Naive thymus-derived CD4-positive, alpha-beta T cell (primary cell): Measurements from ENCODE around the gene CCR2. TPM values are rescaled to one million over a fixed set of nuclear protein-coding genes. Genes with fewer than 3 reads are reported as not detected.

ENCODE experiments used
- ATAC-seq: fragments of 150-1000 bp; cut with Tn5 transposase; 2 replicates; pipeline ENCODE4 v1.10.0; 2021; ENCODE audit warnings: mild to moderate bottlenecking, moderate library complexity
- CTCF ChIA-PET: fragments of 350-600 bp; sonication (Branson Sonifier 250); formaldehyde crosslinking; loops from one replicate; lab custom pipeline; 2021; ENCODE audit warnings: antibody characterized with exemption; lab: Charles Lee
- POLR2A ChIA-PET: fragments of 350-600 bp; sonication (Branson Sonifier 250); formaldehyde crosslinking; loops from one replicate; lab custom pipeline; 2021; ENCODE audit warnings: antibody characterized with exemption, inconsistent platforms; lab: Charles Lee
- DNase-seq, 9 donors: peaks; one replicate each; pipeline versions ENCODE4 v3.0.0 to v3.0.0-alpha.2; 2020 to 2022; ENCODE audit warnings: mixed read lengths in 1 of 9
- H3K27ac ChIP-seq: one replicate; pipeline ENCODE4 v1.7.0; 2013; ENCODE audit warnings: mild to moderate bottlenecking, low read depth, low read length, moderate library complexity
- H3K27me3 ChIP-seq, 2 donors: one replicate each; pipeline ENCODE4 v1.7.0; 2013; ENCODE audit warnings: low read length in 2 of 2, mild to moderate bottlenecking in 2 of 2, moderate library complexity in 2 of 2; ENCODE audit not compliant: control insufficient read depth in 2 of 2, insufficient read depth in 2 of 2
- H3K36me3 ChIP-seq, 3 experiments: 1 replicate in 2 of 3; 2 replicates in 1 of 3; pipeline ENCODE4 v1.7.0; 2013; ENCODE audit warnings: low read length in 3 of 3, mild to moderate bottlenecking in 3 of 3, moderate library complexity in 1 of 3; ENCODE audit not compliant: insufficient read depth in 3 of 3, control insufficient read depth in 2 of 3
- H3K4me1 ChIP-seq, 2 donors: one replicate each; pipeline ENCODE4 v1.7.0; 2013; ENCODE audit warnings: low read length in 2 of 2, mild to moderate bottlenecking in 2 of 2, moderate library complexity in 1 of 2; ENCODE audit not compliant: control insufficient read depth in 2 of 2, insufficient read depth in 2 of 2
- H3K4me3 ChIP-seq: 2 replicates; pipeline ENCODE4 v1.7.0; 2013; ENCODE audit warnings: mild to moderate bottlenecking, low read length
- H3K9me3 ChIP-seq, 3 experiments: 1 replicate in 2 of 3; 2 replicates in 1 of 3; pipeline ENCODE4 v1.7.0; 2013; ENCODE audit warnings: low read length in 3 of 3; ENCODE audit not compliant: control insufficient read depth in 2 of 3
- H3K27ac Mint-ChIP-seq, 9 donors: one replicate each; pipeline ENCODE4 v1.8.0; 2020 to 2022; ENCODE audit warnings: mixed read lengths in 9 of 9, mild to moderate bottlenecking in 8 of 9, moderate library complexity in 5 of 9, inconsistent platforms in 2 of 9
- H3K27me3 Mint-ChIP-seq, 5 donors: one replicate each; pipeline ENCODE4 v1.8.0; 2021 to 2022; ENCODE audit warnings: mixed read lengths in 5 of 5, mild to moderate bottlenecking in 1 of 5
- H3K36me3 Mint-ChIP-seq, 5 donors: one replicate each; pipeline ENCODE4 v1.8.0; 2020 to 2022; ENCODE audit warnings: mixed read lengths in 5 of 5, mild to moderate bottlenecking in 3 of 5, inconsistent platforms in 1 of 5
- H3K4me1 Mint-ChIP-seq, 7 donors: one replicate each; pipeline ENCODE4 v1.8.0; 2020 to 2022; ENCODE audit warnings: mixed read lengths in 7 of 7, mild to moderate bottlenecking in 3 of 7, inconsistent platforms in 1 of 7
- H3K4me3 Mint-ChIP-seq, 10 donors: one replicate each; pipeline ENCODE4 v1.8.0; 2020 to 2022; ENCODE audit warnings: mild to moderate bottlenecking in 10 of 10, mixed read lengths in 10 of 10, moderate library complexity in 6 of 10, inconsistent platforms in 2 of 10
- H3K9me3 Mint-ChIP-seq, 11 donors: one replicate each; pipeline ENCODE4 v1.8.0; 2020 to 2022; ENCODE audit warnings: mixed read lengths in 11 of 11, mild to moderate bottlenecking in 4 of 11, inconsistent platforms in 1 of 11, moderate library complexity in 1 of 11
- intact Hi-C, 2 donors: fragments of 100-400 bp; cut with micrococcal nuclease; formaldehyde crosslinking; loops; one replicate each; pipeline ENCODE4 v1.15.1; 2023
- polyA plus RNA-seq, 2 donors: library from polyadenylated mRNA; unstranded; fragments of 300-500 nt; fragmentation: Illumina TruSeq; gene quantifications; one replicate each; pipeline ENCODE4 v1.2.3, GENCODE V29; 2021
- total RNA-seq, 6 experiments: library from RNA in 5 of 6; stranded (reverse) in 5 of 6; gene quantifications; 1 replicate in 5 of 6; 2 replicates in 1 of 6; pipeline ENCODE4 v1.2.3 and lab custom pipeline; 2021 to 2026

CCR2 gene
- total and polyA plus RNA-seq, 7 experiments from 2014 or later, result 0.13 to 34.9 (median 1.4) TPM; not detected in 1

DNA sequence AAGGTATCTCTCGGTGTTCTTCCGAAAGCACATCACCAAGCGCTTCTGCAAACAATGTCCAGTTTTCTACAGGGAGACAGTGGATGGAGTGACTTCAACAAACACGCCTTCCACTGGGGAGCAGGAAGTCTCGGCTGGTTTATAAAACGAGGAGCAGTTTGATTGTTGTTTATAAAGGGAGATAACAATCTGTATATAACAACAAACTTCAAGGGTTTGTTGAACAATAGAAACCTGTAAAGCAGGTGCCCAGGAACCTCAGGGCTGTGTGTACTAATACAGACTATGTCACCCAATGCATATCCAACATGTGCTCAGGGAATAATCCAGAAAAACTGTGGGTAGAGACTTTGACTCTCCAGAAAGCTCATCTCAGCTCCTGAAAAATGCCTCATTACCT, 4.6 kb downstream of the CCR2 start:
- Histone ChIP-seq H3K36me3 (peaks cover 0 to 6% (median 0%) of the 10 kb centered on the region in 3 experiments), H3K4me1 (peaks cover 17 to 39% of the 10 kb centered on the region in 2 donors), H3K4me3 (no peak overlapping the region), H3K9me3 (no peaks in the 10 kb centered on the region), H3K27ac (no peak overlapping the region), H3K27me3 (no peaks in the 10 kb centered on the region)
- H3K9me3 Mint-ChIP-seq, result no peaks in the 10 kb centered on the region
- H3K4me3 Mint-ChIP-seq, result peak overlapping the region in 1 of 10 donors; percentile 11
- H3K4me1 Mint-ChIP-seq, result peaks cover 9 to 71% (median 28%) of the 10 kb centered on the region in 7 donors
- ATAC-seq (no peak), DNase-seq (no peak)
- intact Hi-C loops, result no loop called here
- H3K27ac Mint-ChIP-seq, result no peak overlapping the region
- H3K36me3 Mint-ChIP-seq, result peaks cover 0 to 52% (median 0%) of the 10 kb centered on the region in 5 donors
- POLR2A ChIA-PET, result no interaction called here
- peaks cover 0 to 60% (median 5%) of the 10 kb centered on the region in 5 donors for H3K27me3 Mint-ChIP-seq
- CTCF ChIA-PET, result no interaction called here

DNA sequence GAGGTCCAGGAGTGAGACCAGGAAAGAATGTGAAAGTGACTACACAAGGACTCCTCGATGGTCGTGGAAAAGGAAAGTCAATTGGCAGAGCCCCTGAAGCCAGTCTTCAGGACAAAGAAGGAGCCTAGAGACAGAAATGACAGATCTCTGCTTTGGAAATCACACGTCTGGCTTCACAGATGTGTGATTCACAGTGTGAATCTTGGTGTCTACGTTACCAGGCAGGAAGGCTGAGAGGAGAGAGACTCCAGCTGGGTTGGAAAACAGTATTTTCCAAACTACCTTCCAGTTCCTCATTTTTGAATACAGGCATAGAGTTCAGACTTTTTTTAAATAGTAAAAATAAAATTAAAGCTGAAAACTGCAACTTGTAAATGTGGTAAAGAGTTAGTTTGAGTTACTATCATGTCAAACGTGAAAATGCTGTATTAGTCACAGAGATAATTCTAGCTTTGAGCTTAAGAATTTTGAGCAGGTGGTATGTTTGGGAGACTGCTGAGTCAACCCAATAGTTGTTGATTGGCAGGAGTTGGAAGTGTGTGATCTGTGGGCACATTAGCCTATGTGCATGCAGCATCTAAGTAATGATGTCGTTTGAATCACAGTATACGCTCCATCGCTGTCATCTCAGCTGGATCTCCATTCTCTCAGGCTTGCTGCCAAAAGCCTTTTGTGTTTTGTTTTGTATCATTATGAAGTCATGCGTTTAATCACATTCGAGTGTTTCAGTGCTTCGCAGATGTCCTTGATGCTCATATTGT, 6.0 kb downstream of the CCR2 start:
- peaks cover 0 to 6% (median 0%) of the 10 kb centered on the region in 3 experiments for H3K36me3 ChIP-seq
- intact Hi-C loops, result no loop called here
- H3K36me3 Mint-ChIP-seq, result peaks cover 0 to 57% (median 0%) of the 10 kb centered on the region in 5 donors
- peaks cover 0 to 4% (median 0%) of the 10 kb centered on the region in 11 donors for H3K9me3 Mint-ChIP-seq
- H3K27me3 Mint-ChIP-seq, result peaks cover 0 to 65% (median 5%) of the 10 kb centered on the region in 5 donors
- ChIA-PET POLR2A (interaction anchor here (0.6 to 0.9 kb wide), 3 partner anchors 11 to 1199 kb away, joined by 3 read pairs; partner anchors contain the start of gene CCR5), CTCF (interaction anchor here (0.7 to 1.0 kb wide), 3 partner anchors 11 to 89 kb away, joined by 3 read pairs; partner anchors contain the start of gene CCR5)
- no peak overlapping the region for H3K27ac Mint-ChIP-seq
- ATAC-seq (peak; percentile 37), DNase-seq (no peak)
- H3K4me1 Mint-ChIP-seq, result peaks cover 0 to 59% (median 13%) of the 10 kb centered on the region in 7 donors
- H3K4me3 ChIP-seq, result no peak overlapping the region
- H3K27ac ChIP-seq, result no peak overlapping the region
- no peaks in the 10 kb centered on the region for H3K9me3 ChIP-seq
- no peaks in the 10 kb centered on the region for H3K27me3 ChIP-seq
- H3K4me3 Mint-ChIP-seq, result no peak overlapping the region
- peaks cover 3 to 39% of the 10 kb centered on the region in 2 donors for H3K4me1 ChIP-seq

- Mint-ChIP-seq H3K9me3 (peaks cover 0 to 6% (median 0%) of the 10 kb centered on the region in 11 donors), H3K36me3 (peaks cover 0 to 55% (median 0%) of the 10 kb centered on the region in 5 donors), H3K4me3 (no peak overlapping the region), H3K4me1 (peaks cover 0 to 55% (median 5%) of the 10 kb centered on the region in 7 donors), H3K27ac (peak overlapping the region in 1 of 9 donors; percentile 39), H3K27me3 (peaks cover 0 to 61% (median 4%) of the 10 kb centered on the region in 5 donors)
- intact Hi-C loops, result no loop called here
- CTCF ChIA-PET, result interaction anchor here (0.7 to 1.0 kb wide), 2 partner anchors 10 to 88 kb away, joined by 3 read pairs; partner anchors contain the start of gene CCR5
- H3K27me3 ChIP-seq, result no peaks in the 10 kb centered on the region
- no peak for DNase-seq
- peaks cover 0 to 46% of the 10 kb centered on the region in 2 donors for H3K4me1 ChIP-seq
- POLR2A ChIA-PET, result interaction anchor here (0.5 to 0.6 kb wide), 3 partner anchors 9 to 1200 kb away, joined by 3 read pairs; partner anchors contain the start of gene CCR5
- H3K4me3 ChIP-seq, result no peak overlapping the region
- H3K27ac ChIP-seq, result no peak overlapping the region
- H3K9me3 ChIP-seq, result no peaks in the 10 kb centered on the region
- peaks cover 0 to 6% (median 0%) of the 10 kb centered on the region in 3 experiments for H3K36me3 ChIP-seq
- peak; percentile 56 for ATAC-seq
Measured at GRCh38 chr3:46360907-46361306, 7.0 kb downstream of the CCR2 start.

DNA sequence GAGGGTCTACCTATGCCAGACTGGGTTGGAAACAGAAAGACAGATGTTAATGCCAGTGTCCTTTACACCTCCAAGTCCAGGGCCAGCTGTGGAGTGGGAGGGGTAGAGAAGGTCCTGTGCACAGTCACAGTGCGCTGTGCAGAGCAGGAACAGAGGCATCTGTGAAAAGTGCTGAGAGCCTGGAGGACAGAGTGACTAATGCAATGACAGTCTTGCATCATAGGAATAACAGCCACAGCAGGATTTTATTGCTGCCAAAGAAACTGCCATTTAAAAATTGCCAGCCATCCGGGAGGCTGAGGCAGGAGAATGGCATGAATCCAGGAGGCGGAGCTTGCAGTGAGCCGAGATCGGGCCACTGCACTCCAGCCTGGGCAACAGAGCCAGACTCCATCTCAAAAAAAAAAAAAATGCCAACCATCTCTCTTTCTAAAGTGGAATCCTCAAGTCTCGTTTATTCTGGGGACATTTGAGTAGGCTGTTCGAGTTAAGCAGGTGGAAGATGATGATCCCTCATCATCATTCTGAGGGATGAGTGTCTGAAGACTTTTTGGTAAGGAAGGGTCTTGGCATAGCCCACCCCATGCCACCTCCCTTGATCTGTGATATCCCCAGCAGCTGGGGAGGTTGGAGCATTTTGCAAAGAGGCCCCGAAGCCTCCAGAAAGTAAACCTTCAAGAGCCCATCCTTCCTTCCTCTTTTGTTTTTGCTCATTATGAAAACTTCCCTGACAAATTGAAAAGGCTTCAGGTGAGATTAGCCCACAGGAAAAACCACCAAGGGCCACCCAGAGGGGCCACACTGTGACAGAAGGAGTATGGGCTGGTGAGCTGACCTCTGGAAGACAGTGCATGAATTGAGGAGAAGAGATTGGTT, 7.7 kb downstream of the CCR2 start:
- CTCF ChIA-PET, result no interaction called here
- H3K4me3 Mint-ChIP-seq, result no peak overlapping the region

DNA sequence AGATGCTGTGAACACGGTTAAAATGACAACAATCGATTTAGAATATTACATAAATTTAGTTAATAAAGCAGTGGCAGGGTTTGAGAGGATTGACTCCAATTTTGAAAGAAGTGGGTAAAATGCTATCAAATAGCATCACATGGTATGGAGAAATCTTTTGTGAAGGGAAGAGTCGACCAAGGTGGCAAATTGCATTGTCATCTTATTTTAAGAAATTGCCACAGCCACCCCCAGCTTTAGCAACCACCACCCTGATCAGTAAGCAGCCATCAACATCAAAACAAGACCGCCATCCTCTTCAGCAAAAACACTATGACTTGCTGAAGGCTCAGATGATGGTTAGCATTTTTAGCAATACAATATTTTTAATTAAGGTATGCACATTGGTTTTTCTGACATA, 11.1 kb downstream of the CCR2 start:
- Histone ChIP-seq H3K27me3 (no peaks in the 10 kb centered on the region), H3K4me3 (no peak overlapping the region), H3K36me3 (no peaks in the 10 kb centered on the region), H3K9me3 (no peaks in the 10 kb centered on the region), H3K27ac (no peak overlapping the region), H3K4me1 (peaks cover under 1 to 68% of the 10 kb centered on the region in 2 donors)
- H3K4me3 Mint-ChIP-seq, result no peak overlapping the region
- peaks cover 0 to 61% (median 10%) of the 10 kb centered on the region in 7 donors for H3K4me1 Mint-ChIP-seq
- DNase-seq (no peak), ATAC-seq (no peak)
- intact Hi-C loops, result loop anchor here in 1 of 2 donors (5.0 kb wide), 1 partner anchor 138 kb away; no protein-coding TSS in a partner anchor
- no peak overlapping the region for H3K27ac Mint-ChIP-seq
- H3K27me3 Mint-ChIP-seq, result peaks cover 0 to 35% (median 0%) of the 10 kb centered on the region in 5 donors
- ChIA-PET CTCF (interaction anchor here (0.9 to 1.9 kb wide), 2 partner anchors 87 to 89 kb away, joined by 3 to 8 read pairs; no protein-coding TSS in a partner anchor), POLR2A (no interaction called here)
- peaks cover 0 to 12% (median 0%) of the 10 kb centered on the region in 11 donors for H3K9me3 Mint-ChIP-seq
- peaks cover 0 to 33% (median 0%) of the 10 kb centered on the region in 5 donors for H3K36me3 Mint-ChIP-seq

More for the DNA sequence above, 7.7 kb downstream of the CCR2 start:
- intact Hi-C loops, result no loop called here
- ATAC-seq (peak; percentile 81), DNase-seq (no peak)
- Histone ChIP-seq H3K4me3 (no peak overlapping the region), H3K4me1 (peaks cover 0 to 53% of the 10 kb centered on the region in 2 donors), H3K36me3 (peaks cover 0 to 6% (median 0%) of the 10 kb centered on the region in 3 experiments), H3K9me3 (no peaks in the 10 kb centered on the region), H3K27me3 (no peaks in the 10 kb centered on the region), H3K27ac (no peak overlapping the region)
- H3K4me1 Mint-ChIP-seq, result peaks cover 0 to 57% (median 0%) of the 10 kb centered on the region in 7 donors
- peak overlapping the region in 1 of 9 donors; percentile 81 for H3K27ac Mint-ChIP-seq
- peaks cover 0 to 56% (median 0%) of the 10 kb centered on the region in 5 donors for H3K36me3 Mint-ChIP-seq
- H3K27me3 Mint-ChIP-seq, result peaks cover 0 to 62% (median 0%) of the 10 kb centered on the region in 5 donors
- H3K9me3 Mint-ChIP-seq, result peaks cover 0 to 12% (median 0%) of the 10 kb centered on the region in 11 donors
- POLR2A ChIA-PET, result no interaction called here
